Stimulated activated CD4-positive, alpha-beta T cell treated with anti-CD3 and anti-CD28 coated beads, Interleukin-12 subunit alpha, Interleukin-12 subunit beta, amount 100 ng/mL, for 4 hours (primary cell): Measurements from ENCODE around the gene ALDH3B1.
"Not testable (repeated sequence)": the region's sequence is repeated elsewhere in the genome, so short reads cannot be mapped to it uniquely, and the experiment has no call there.

Experiments used
- DNase-seq: peaks from one replicate; pipeline ENCODE4 v3.0.0-alpha.2; 2020

Gene ALDH3B1

GRCh38 chr11:68010090-68011041, at the start of gene ALDH3B1:
Gene ALDH3B1 (plus strand): TSS chr11:68010327. CDS start chr11:68015298, 4,971 bp downstream.
- DNase-seq = no peak

GRCh38 chr11:67963217-67963616, 46.9 kb upstream of the ALDH3B1 start:
- not testable (repeated sequence) for DNase-seq

DNA sequence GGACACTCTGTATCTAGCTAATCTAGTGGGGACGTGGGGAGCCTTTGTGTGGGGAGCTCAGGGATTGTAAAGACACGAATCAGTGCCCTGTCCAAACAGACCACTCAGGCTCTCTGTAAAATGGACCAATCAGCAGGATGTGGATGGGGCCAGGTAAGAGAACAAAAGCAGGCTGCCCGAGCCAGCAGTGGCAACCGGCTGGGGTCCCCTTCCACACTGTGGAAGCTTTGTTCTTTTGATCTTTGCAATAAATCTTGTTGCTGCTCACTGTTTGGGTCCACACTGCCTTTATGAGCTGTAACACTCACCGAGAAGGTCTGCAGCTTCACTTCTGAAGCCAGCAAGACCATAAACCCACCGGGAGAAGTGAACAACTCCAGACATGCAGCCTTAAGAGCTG, 46.2 kb upstream of the ALDH3B1 start:
- DNase-seq = not testable (repeated sequence)

- not testable (repeated sequence) for DNase-seq
Observed at GRCh38 chr11:67964746-67965145, 45.4 kb upstream of the ALDH3B1 start.

DNA sequence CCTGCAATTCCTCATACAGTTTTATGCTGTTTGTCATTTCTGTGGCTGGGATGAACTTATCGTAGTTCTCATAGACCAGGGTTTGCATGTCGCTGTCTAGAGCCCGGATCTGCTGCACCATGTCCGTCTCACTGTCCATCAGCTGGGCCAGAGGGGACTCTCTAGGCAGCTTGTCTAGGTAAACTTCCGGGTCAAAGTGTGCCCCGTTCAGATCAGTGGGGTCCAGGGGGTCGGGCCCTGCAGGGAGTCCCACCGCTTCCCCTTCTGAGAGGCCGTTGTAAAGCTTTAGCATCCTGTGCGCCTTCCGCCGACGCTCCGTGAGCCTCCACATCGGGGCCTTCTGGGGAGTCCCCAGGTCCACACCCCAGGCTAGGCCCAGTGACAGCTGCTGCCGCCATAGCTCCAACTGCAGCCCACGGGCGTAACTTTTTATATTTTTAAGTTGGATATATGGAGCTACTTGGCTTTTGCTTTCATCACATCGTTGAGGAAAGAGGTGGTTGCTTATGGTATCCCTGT, 44.2 kb upstream of the ALDH3B1 start:
- not testable (repeated sequence) for DNase-seq

DNA sequence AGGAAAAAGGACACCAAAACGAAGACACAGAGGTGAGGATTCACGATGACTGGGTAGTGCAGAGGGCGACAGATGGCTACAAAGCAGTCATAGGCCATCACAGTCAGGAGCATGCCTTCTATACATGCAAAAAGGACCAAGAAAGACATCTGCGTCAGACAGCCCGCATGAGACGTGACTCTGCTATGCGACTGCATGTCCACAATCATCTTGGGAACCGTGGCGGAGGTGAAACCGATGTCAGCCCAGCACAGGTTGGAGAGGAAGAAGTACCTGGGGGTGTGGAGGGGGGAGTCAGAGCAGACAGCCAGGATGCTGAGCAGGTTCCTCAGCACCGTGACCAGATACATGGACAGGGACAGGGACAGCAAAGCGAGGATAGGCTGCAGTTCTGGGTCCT, 35.4 kb upstream of the ALDH3B1 start:
- DNase-seq = not testable (repeated sequence)

- DNase-seq = not testable (repeated sequence)
Observed at GRCh38 chr11:67978766-67979418, 31.2 kb upstream of the ALDH3B1 start.

GRCh38 chr11:67981226-67981625, 28.9 kb upstream of the ALDH3B1 start:
- not testable (repeated sequence) for DNase-seq

GRCh38 chr11:67982255-67982857, 27.8 kb upstream of the ALDH3B1 start:
- DNase-seq = not testable (repeated sequence)

DNA sequence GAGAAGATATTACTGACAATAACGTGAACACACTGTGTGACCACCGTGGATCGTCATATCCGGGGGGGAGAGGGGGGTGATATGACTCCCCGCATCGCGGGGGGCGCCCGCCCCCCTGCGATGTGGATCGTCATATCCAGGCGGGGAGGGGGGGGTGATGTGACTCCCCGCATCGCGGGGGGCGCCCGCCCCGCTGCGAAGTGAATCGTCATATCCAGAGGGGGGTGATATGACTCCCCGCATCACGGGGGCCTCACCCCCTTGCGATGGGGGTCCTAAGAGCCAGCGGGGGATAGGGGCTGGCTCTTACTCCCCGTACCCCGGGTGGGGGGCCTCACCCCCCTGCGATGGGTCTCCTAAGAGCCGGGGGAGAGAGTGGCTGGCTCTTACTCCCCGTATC, 26.2 kb upstream of the ALDH3B1 start:
- no peak for DNase-seq

DNA sequence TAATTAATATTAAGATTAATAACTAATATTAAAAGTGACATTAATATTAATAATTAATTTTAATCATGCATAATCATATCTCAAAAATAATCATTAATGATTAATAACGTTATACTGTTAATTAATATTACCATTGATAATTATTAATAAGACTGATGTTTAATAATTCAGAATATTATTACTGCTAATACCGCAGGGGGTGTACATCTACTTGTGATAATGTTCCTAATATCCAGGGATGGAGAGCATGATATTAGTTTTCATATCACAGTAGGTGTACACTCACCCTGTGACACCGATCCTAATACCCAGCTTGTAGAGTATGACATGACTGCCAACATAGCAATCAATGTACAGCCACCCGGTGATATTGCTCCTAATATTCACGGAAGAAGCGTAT, 24.8 kb upstream of the ALDH3B1 start:
- DNase-seq = not testable (repeated sequence)

- DNase-seq = not testable (repeated sequence)
Observed at GRCh38 chr11:67990546-67991346, 19.4 kb upstream of the ALDH3B1 start.

- DNase-seq = not testable (repeated sequence)
Observed at GRCh38 chr11:67991347-67992121, 18.6 kb upstream of the ALDH3B1 start.

- not testable (repeated sequence) for DNase-seq
Observed at GRCh38 chr11:67993821-67994220, 16.3 kb upstream of the ALDH3B1 start.

- not testable (repeated sequence) for DNase-seq
Observed at GRCh38 chr11:67994387-67994786, 15.7 kb upstream of the ALDH3B1 start.

DNA sequence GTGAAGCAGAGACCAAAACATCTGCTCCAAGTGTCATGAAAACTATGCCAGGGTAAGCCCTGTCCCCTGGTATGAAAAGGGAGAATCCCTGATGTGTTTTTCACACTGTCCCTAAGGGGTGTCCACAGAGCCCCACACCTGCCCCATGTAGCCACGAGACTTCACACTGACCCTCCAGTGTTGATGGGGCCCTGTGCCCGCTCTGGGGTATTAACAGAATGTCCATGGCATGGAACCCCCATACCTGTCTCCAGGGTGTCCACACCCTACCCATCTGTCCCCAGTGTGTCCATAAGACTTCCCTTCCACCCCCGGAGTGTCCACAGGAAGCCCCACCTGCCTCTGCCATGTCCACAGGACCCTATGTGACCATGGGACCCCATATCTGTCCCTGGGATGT, 15.0 kb upstream of the ALDH3B1 start:
- not testable (repeated sequence) for DNase-seq

DNA sequence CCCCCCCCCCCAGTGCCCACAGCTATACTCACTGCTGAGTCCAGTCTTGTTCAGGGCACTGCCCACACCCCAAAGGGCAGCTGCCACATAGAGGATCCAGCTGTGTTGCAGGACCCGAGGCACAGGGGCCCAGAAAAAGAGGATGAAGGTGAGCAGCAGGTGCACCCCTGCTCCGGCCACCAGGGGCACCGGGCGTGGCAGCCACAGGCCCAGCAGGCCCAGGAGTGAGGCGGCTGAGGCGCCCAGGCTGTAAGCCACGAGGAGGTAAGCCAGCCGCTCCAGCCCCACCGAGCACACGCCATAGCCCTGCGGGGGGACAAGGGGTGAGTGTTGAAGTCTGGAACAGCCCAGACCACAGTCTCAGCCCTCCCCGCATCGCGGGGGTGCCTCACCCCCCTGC, 14.5 kb upstream of the ALDH3B1 start:
- DNase-seq = not testable (repeated sequence)

DNA sequence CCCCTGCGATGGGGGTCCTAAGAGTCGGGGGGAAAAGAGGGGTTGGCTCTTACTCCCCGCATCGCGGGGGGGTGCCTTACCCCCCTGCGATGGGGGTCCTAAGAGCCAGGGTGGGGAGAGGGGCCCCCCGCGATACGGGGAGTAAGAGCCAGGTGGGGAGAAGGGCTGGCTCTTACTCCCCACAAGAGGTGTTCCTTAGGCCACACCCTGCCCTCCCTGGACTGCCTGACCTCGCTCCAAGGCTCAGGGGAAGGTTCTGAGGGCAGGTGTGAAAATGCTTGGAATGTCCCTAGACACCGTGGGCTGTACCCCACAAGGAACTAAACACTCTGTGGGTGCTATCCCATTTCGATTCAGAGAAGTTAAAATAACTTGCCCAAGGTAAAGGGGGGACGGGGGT, 14.1 kb upstream of the ALDH3B1 start:
- DNase-seq = no peak

GRCh38 chr11:67996622-67997474, 13.3 kb upstream of the ALDH3B1 start:
- no peak for DNase-seq

DNA sequence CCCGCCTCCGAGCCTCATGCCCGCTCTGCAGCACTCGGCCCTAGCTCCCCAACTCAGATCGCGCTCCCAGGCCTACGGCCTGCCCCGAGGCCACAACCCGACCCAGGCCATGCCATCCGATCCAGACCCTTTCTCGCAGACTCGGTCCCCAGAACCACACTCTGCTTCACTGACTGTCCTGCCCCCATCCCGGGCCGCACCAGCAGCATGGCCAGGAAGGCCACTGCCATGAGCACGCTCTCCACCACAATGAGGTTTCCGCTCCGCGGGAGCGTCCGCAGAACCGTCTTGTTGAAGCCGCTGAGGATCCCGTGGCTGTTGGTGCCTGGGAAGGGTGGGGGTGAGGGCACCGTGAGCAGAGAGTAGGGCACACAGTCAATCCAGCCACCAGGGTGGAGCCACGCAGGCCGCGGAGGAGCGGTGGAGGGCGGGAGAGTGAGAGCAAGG, 12.6 kb upstream of the ALDH3B1 start:
- no peak for DNase-seq
